HL-60 (cell line): ENCODE results near the gene AGL.

ENCODE experiments used
- CTCF ChIP-seq: IDR thresholded peaks from one replicate; pipeline ENCODE4 v1.5.1; 2011; ENCODE audit warnings: low read length, control low read depth, inconsistent platforms; ENCODE audit not compliant: insufficient read depth
- GABPA ChIP-seq: IDR thresholded peaks from 2 replicates; pipeline ENCODE4 v1.6.1; 2012; ENCODE audit warnings: low read depth
- POLR2AphosphoS5 ChIP-seq: IDR thresholded peaks from 2 replicates; pipeline ENCODE4 v1.6.1; 2012; ENCODE audit warnings: low read depth
- REST ChIP-seq: IDR thresholded peaks from 2 replicates; pipeline ENCODE4 v1.6.1; 2012; ENCODE audit warnings: low read depth; ENCODE audit not compliant: insufficient replicate concordance
- SPI1 ChIP-seq: IDR thresholded peaks from 2 replicates; pipeline ENCODE4 v1.6.1; 2012; ENCODE audit warnings: low read depth, mild to moderate bottlenecking, borderline replicate concordance

GRCh38 chr1:99801584-99801983, 48.6 kb upstream of the AGL start:
- TF ChIP-seq CTCF (no peak), GABPA (no peak), REST (no peak), SPI1 (no peak), POLR2AphosphoS5 (no peak)
